ENCODE results near the gene ZDHHC11.
"Not testable (repeated sequence)": the region's sequence is repeated elsewhere in the genome, so short reads cannot be mapped to it uniquely, and the experiment has no call there.

The ZDHHC11 gene

DNA sequence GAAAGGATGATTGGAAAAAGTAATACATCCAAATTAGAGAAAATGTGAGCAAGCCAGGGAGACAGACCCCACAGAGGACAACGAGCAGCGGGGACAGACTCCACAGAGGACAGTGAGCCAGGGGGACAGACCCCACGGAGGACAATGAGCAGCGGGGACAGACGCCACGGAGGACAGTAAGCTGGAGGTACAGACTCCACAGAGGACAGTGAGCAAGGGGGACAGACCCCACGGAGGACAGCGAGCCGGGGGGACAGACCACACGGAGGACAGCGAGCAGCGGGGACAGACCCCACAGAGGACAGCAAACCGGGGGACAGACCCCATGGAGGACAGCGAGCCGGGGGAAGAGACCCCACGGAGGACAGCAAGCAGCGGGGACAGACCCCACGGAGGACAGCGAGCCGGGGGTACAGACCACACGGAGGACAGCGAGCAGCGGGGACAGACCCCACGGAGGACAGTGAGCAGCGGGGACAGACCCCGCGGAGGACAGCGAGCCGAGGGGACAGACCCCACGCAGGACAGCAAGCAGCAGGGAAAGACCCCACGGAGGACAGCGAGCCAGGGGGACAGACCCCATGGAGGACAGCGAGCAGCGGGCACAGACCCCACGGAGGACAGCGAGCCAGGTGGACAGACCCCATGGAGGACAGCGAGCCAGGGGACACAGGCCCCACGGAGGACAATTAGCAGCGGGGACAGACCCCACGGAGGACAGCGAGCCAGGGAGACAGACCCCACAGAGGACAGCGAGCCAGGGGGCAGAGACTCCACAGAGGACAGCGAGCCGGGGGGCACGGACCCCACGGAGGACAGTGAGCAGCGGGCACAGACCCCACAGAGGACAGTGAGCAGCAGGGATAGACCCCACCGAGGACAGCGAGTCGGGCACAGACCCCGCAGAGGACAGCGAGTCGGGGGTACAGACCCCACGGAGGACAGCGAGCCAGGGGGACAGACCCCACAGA is 1.9 kb upstream of the ZDHHC11 start:
- H3K4me3 ChIP-seq (ENCODE audit: low read depth, low read length), result no peak overlapping the region
- no peak for DNase-seq (ENCODE audit: low read depth, low spot score)
- POLR2A ChIA-PET, result no interaction called here
- TF ChIP-seq, protein P1, sequence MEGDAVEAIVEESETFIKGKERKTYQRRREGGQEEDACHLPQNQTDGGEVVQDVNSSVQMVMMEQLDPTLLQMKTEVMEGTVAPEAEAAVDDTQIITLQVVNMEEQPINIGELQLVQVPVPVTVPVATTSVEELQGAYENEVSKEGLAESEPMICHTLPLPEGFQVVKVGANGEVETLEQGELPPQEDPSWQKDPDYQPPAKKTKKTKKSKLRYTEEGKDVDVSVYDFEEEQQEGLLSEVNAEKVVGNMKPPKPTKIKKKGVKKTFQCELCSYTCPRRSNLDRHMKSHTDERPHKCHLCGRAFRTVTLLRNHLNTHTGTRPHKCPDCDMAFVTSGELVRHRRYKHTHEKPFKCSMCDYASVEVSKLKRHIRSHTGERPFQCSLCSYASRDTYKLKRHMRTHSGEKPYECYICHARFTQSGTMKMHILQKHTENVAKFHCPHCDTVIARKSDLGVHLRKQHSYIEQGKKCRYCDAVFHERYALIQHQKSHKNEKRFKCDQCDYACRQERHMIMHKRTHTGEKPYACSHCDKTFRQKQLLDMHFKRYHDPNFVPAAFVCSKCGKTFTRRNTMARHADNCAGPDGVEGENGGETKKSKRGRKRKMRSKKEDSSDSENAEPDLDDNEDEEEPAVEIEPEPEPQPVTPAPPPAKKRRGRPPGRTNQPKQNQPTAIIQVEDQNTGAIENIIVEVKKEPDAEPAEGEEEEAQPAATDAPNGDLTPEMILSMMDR (IDR thresholded peaks at IDR 0.05; ENCODE audit: insufficient read depth, low read length, missing control alignments), result no peak
- CTCF ChIA-PET, result no interaction called here

DNA sequence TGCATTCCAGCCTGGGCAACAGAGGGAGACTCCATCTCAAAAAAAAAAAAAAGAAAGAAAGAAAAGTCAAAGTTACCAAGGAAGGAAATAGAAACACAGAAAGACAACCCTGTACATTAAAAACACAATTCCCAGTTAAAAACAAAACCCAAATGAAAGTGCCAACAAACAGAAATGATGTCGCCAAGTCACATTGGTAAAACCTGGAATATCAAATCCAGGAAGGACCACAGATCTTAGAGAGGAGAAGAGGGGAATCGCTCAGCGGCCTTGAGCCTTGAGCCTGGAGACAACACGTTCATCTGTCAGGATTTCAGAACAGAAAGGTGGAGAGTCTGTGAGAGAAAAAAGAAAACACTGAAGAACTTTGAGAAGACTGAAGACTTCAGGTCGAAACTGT is 1.2 kb upstream of the ZDHHC11 start:
- ChIA-PET CTCF (no interaction called here), POLR2A (no interaction called here)
- TF ChIP-seq, protein P1 (IDR thresholded peaks at IDR 0.05; ENCODE audit: insufficient read depth, low read length, missing control alignments), result no peak
- H3K4me3 ChIP-seq (ENCODE audit: low read depth, low read length), result no peak overlapping the region
- DNase-seq (ENCODE audit: low read depth, low spot score), result no peak

DNA sequence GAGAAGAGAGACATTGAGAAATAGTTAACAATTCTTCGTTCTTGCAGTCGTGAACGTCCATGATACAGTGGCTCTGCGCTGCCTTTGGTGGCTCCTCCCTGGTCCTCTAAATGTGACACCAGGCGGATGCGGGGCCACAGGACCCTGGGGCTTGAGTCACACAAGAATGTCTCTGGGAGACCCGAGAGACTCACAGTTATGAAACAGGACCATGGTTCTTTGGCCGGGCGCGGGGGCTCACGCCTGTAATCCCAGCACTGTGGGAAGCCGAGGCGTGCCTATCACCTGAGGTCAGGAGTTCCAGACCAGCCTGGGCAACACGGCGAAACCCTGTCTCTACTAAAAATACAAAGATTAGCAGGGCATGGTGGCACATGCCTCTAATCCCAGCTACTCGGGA is 767 bp upstream of the ZDHHC11 start:
- no peak overlapping the region for H3K4me3 ChIP-seq (ENCODE audit: low read depth, low read length)
- POLR2A ChIA-PET, result no interaction called here
- DNase-seq (ENCODE audit: low read depth, low spot score), result no peak
- TF ChIP-seq, protein P1 (IDR thresholded peaks at IDR 0.05; ENCODE audit: insufficient read depth, low read length, missing control alignments), result no peak
- CTCF ChIA-PET, result no interaction called here

DNA sequence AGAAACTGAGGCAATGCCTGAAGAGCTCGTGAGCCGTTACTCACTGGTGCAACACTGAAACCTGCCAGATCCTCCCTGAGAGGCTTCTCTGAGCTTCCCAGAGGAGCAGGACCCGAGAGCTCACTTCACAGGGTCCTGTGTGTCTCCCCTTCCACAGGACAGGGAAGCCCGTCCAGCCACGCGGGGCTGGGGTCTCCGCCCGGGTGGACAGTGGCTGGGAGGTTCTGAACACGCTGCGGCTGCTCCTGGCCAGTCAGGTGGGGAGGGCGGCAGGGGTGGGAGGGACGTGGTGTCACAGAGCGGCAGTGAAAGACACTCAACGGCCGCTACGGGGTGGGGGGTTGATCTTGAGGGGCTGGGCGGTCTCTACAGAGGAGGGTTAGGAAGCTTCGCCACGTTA is 290 bp upstream of the ZDHHC11 start:
- POLR2A ChIA-PET, result no interaction called here
- TF ChIP-seq, protein P1 (IDR thresholded peaks at IDR 0.05; ENCODE audit: insufficient read depth, low read length, missing control alignments), result no peak
- CTCF ChIA-PET, result no interaction called here
- no peak overlapping the region for H3K4me3 ChIP-seq (ENCODE audit: low read depth, low read length)
- DNase-seq (ENCODE audit: low read depth, low spot score), result no peak

GRCh38 chr5:849651-850301 is 1.0 kb downstream of the ZDHHC11 start:
- TF ChIP-seq, protein P1 (IDR thresholded peaks at IDR 0.05; ENCODE audit: insufficient read depth, low read length, missing control alignments), result no peak
- no peak overlapping the region for H3K4me3 ChIP-seq (ENCODE audit: low read depth, low read length)
- ChIA-PET POLR2A (no interaction called here), CTCF (no interaction called here)
- no peak for DNase-seq (ENCODE audit: low read depth, low spot score)

DNA sequence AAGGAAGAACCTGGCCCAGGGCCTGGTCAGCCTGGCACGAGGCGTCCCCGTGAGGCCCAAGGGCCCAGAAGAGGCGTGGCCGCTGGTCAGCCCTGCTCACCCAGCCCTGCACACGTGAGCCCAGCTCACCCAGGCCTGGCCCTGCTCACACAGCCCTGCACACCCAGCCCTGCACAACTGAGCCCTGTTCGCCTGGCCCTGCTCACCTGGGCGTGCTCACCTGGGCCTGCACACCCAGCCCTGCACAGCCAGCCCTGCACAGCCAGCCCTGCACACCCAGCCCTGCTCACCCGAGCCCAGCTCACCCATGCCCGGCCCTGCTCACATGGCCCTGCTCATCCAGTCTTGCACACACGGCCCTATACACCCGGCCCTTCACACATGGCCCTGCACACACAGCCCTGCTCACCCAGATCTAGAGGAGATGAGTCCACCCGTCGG is 2.1 kb downstream of the ZDHHC11 start:
- ChIA-PET CTCF (no interaction called here), POLR2A (no interaction called here)
- TF ChIP-seq, protein P1 (IDR thresholded peaks at IDR 0.05; ENCODE audit: insufficient read depth, low read length, missing control alignments), result no peak
- DNase-seq (ENCODE audit: low read depth, low spot score), result no peak
- H3K4me3 ChIP-seq (ENCODE audit: low read depth, low read length), result no peak overlapping the region

DNA sequence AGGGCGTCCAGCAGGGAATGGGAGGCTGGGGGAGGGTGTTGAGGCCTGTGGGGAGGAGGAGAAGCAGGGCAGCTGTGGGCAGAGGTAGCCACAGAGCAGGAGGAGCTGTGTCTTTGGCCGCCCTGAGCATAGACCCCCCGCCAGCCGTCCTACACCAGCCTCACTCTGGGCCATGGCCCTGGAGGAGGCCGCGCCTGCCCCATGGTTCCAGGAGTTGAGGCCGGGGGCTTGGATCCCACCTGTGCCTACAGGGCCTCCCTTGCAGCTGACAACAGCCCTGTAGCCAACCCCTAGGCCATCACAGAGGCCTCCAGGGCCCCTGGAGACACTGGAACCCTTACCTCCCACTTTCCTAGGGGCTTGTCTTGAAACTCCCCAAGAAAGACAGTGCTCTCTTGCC is 3.0 kb downstream of the ZDHHC11 start:
- H3K4me3 ChIP-seq (ENCODE audit: low read depth, low read length); DNase-seq (ENCODE audit: low read depth, low spot score); POLR2A ChIA-PET; CTCF ChIA-PET: not testable (repeated sequence)

DNA sequence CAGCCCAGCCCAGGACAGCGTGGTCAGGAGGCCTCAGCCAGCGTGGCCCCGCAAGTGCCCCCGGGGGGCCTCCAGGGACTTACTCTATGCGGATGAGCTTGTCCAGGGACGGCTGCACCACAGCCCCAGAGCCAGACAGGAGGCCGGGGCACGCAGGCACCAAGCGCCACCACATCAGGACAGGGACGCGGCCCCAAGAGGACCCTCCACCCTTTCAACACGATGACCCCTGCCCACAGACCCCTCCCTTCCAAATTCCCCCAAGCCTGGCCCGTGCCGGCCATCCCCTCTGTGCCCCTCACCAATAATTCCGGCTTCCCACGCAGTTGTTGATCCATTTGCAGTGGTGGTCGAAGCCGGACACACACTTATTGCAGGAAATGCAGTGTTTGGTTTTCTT is 3.6 kb downstream of the ZDHHC11 start:
- POLR2A ChIA-PET; CTCF ChIA-PET; H3K4me3 ChIP-seq (ENCODE audit: low read depth, low read length); DNase-seq (ENCODE audit: low read depth, low spot score): not testable (repeated sequence)

- H3K4me3 ChIP-seq (ENCODE audit: low read depth, low read length); DNase-seq (ENCODE audit: low read depth, low spot score); POLR2A ChIA-PET; CTCF ChIA-PET: not testable (repeated sequence)
These were observed 4.1 kb downstream of the ZDHHC11 start for GRCh38 chr5:846602-847091.

All from AG04449 (cell line).